SW 1271 (cell line): ENCODE results near the gene SPDYE17.
"Not testable (repeated sequence)": the region's sequence is repeated elsewhere in the genome, so short reads cannot be mapped to it uniquely, and the experiment has no call there.

ENCODE experiments used
- DNase-seq, 2 experiments: peaks; one replicate each; lab custom pipeline; 2025; lab: John Stamatoyannopoulos, UW

SPDYE17 gene, protein sequence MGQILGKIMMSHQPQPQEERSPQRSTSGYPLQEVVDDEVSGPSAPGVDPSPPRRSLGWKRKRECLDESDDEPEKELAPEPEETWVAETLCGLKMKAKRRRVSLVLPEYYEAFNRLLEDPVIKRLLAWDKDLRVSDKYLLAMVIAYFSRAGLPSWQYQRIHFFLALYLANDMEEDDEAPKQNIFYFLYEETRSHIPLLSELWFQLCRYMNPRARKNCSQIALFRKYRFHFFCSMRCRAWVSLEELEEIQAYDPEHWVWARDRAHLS

DNA sequence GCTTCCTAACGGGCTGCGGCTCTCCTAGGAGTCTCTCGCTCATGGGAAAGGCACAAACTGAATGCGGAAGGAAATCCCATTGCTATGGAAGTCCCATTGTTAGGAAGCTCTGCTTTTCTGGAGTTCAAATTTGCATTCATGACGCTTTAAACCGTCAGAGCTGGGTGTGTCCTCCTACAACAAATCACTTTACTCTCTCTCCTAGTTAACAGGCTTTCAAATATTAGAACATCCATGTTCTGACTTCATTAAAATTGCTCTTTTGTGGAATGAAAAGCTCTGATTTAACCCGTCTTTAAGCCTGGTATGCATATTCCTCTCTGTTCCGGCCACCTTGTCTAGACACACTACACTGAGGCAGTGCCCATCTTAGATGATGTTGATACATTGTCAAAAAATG lies at the start of gene SPDYE17:
Gene SPDYE17, minus strand, starts transcription at position 101 of the 400 bp plus-strand sequence. CDS start 1,791 bp downstream, outside the sequence.
- not testable (repeated sequence) for DNase-seq

DNA sequence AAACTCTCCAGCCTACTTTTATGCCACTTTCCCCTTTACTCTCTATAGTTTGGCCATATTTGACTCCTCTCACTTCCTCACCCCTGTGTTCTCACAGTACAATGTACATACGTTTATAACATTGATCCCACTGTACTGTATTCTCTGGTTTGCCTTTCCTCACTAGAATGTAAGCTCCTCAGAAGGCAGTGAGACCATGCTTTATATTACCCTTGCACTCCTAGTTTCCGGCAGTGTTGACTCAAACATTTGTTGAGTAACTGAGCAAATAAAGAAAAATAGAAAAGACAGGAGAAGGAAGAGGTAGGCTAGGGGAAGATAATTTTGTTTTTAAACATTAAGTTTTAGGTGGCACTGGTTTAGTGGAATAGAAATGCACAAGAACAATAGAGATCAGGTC lies 48.1 kb upstream of the SPDYE17 start:
- not testable (repeated sequence) for DNase-seq

DNA sequence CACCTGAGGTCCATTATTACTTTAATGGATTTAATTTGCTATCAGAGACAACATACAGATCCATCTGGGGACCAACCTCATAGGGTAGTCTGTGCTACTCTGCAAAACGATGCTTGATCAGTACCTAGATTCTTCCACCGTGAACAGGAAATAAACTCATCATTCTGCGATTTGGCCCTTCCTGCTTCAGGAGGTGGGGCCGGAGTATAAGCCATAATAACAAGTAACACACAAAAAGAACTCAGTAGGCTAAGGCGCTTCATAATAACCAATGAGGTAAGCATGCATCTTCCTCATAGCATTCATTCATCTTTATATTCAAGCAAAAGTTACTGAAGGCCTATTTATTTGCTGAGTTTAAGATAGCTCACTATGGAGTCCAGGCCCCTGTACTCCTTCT lies 47.5 kb upstream of the SPDYE17 start:
- DNase-seq, result not testable (repeated sequence)

DNA sequence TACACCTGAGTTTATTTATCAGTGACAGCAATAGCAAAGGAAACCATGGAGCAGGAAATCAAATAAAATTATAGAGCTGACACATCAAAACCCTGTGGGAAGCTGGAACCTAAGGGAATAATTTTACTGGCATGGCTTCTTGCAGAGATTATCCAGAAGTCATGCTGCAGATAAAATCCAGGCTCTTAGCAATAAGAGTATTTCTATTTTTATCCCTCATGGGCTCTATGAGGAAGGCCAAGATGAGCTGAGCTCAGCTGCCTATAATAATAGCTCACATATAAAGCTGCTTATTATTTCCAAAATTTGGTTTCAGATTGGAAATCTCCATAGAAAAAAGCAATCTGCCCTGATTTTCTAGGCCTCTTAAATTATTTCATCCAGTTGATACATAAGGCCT lies 47.0 kb upstream of the SPDYE17 start:
- not testable (repeated sequence) for DNase-seq

DNA sequence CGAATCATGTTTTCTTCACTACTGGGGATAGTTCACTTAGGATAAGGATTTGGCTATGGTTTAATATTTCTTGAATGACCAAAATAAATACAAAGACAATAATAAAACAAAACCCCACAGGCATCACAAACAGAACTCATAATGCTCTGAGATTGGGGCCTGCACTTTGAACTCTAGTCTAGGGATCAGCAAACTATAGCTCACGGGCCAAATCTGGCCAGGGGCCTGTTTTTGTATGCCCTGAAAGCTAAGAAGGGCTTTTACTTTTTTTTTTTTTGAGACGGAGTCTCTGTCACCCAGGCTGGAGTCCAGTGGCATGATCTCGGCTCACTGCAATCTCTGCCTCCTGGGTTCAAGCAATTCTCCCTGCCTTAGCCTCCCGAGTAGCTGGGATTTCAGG lies 44.9 kb upstream of the SPDYE17 start:
- not testable (repeated sequence) for DNase-seq

DNA sequence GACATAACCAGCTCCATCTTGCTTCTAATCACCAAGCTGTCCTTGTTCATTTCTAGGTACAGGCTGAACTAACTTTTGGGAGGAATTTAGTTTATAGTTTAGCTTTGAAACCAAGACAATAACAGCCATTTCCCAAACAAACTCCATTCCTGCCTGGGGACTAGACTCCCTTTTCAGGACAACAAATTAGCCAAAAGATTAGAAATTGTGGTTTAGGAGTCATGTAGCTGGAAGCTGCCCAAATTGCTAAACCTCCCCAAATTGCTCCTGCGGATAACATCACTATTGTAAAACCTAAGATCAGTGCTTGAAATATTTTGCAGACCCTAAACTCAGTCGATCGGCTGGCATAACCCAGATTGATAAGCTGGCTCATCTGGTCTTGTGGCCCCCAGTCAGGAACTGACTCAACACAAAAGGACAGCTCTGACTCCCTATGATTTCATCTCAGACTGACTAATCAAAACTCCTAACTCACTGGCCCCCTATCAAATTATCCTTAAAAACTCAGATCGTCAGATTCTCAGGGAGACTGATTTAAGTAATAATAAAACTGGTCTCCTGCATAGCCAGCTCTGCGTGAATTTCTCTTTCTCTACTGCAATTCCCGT lies 42.7 kb upstream of the SPDYE17 start:
- DNase-seq, result not testable (repeated sequence)

DNA sequence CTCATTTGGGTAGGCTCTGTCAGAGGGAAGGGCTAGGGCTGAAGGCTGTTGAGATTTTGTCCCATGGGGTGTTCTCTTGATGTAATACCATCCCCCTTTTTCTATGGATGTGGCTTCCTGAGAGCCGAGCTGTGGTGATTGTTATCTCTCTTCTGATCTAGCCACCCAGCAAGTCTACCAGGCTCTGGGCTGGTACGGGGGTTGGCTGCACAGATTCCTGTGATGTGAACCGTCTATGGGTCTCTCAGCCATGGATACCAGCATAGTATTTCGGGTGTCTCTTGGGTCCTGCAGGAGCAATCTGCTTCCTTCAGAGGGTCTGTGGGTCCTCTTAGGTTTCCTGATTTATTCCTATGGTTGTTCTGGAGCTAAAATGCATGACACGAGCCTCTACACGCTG lies 38.9 kb upstream of the SPDYE17 start:
- DNase-seq, result not testable (repeated sequence)

DNA sequence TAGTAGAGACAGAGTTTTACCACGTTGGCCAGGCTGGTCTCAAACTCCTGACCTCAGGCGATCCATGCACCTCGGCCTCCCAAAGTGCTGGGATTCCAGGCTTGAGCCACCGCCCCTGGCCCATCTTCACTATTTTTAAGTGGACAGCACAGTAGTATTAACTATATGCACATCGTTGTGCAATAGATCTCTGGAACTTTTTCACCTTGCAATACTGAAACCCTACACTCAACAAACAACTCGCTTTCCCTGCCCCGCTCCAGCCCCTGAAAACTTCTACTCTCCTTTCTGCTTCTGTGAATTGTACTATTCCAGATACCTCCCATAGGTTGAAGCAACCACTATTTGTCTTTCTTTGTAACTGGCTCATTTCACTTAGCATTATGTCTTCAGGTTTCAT lies 33.7 kb upstream of the SPDYE17 start:
- not testable (repeated sequence) for DNase-seq

DNA sequence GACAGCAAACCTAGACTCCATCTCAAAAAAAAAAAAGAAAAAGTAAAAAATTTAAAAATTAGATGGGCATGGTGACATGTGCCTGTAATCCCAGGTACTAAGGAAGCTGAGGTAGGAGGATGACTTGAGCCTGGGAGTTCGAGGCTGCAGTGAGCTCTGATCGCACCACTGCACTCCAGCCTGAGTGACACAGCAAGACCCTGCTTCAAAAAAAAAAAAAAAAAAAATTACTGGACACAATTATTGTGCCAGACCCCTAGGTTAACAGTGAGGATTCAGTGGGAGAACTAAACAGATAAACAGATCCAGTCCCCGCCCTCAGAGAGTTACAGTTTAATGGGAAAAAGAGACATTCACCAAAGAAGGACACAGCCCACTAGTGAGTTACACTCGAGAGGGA lies 31.6 kb upstream of the SPDYE17 start:
- DNase-seq, result not testable (repeated sequence)

DNA sequence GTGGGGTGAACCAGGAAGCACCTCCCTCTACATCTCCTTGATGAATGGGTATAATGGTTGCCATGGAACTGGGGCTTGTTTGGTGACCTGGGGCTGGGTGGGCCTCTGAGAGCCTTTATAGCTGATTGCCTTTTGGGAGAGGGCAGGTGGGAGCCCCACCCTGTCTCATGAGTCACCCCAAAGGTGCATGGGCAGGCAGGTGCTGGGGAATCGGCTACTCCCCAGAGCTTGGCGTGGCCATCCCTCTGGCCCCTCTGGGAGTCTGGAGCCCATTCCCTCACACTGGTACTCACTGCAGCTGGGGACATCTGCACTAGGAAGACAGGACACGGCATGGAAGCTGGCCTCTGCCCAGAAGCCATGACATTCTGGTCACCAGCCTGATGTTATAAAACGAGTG lies 30.4 kb upstream of the SPDYE17 start, which contains the start of gene SPDYE18:
Gene SPDYE18, minus strand, starts transcription at position 2 of the 400 bp plus-strand sequence. CDS start 2,046 bp downstream, outside the sequence.
- not testable (repeated sequence) for DNase-seq

DNA sequence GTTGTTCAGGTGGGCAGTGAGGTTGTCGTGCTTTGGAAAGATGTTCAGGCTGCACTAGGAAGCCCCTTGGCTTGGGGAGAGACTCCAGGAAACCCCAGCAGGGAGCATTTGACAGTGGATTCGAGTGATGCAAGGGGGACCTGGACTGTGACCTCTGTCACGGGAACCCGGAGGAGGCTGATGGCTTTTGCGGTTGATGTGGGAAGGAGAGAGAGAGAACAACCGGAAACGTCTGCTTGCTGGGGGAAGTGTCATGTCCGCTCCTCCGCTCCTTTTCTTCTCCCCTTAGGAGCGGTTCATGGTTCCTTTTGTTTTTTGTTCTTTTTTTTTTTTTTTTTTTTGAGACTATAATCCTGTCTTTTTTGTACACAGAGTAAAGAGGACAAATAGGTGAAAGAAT lies 5.8 kb downstream of the SPDYE17 start:
- not testable (repeated sequence) for DNase-seq

DNA sequence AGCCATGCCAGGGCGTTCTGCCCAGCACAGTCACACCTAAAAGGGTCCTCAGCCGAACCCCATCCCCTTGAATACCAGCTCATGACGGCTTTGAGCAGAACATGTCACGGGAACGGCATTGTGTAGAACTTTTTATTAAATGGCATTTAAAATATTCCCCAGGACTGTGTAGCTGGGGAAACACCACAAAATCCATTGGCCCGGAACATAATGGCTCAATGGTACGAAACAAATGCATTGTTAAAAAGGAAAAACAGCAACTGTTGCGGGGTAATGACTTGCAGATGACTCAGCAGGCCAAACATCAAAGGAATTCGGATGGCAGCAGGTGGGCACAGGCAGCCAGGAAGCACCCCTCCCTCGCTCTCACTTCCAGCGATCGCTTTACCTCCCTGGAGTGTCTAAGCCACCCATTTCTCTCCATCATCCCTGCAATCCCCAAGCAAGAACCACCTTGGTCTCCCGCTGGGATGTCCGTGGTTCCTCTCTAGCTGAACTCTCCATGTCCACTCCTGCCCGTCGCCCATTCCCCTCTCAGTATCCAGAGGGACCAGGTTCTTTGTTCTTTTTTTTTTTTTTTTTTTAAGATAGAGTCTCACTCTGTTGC lies 22.0 kb downstream of the SPDYE17 start:
- not testable (repeated sequence) for DNase-seq

DNA sequence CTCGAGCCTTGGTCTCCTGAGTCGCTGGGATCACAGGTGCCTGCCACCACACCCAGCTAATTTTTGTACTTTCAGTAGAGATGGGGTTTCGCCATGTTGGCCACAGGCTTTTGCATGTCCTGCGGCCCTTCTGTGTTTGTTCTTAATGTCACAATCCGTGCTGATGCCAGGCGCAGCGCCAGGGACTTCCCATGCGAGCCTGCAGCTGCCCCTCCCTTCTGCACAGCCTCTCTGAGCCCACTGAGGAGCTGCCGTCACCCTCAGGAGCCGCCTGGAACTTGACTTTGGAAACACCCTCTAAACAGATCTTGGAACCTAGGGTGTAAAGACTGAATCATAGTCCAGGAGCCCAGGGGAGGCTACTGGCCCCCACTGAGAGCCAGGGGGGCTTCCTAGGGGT lies 24.2 kb downstream of the SPDYE17 start:
- DNase-seq, result not testable (repeated sequence)

DNA sequence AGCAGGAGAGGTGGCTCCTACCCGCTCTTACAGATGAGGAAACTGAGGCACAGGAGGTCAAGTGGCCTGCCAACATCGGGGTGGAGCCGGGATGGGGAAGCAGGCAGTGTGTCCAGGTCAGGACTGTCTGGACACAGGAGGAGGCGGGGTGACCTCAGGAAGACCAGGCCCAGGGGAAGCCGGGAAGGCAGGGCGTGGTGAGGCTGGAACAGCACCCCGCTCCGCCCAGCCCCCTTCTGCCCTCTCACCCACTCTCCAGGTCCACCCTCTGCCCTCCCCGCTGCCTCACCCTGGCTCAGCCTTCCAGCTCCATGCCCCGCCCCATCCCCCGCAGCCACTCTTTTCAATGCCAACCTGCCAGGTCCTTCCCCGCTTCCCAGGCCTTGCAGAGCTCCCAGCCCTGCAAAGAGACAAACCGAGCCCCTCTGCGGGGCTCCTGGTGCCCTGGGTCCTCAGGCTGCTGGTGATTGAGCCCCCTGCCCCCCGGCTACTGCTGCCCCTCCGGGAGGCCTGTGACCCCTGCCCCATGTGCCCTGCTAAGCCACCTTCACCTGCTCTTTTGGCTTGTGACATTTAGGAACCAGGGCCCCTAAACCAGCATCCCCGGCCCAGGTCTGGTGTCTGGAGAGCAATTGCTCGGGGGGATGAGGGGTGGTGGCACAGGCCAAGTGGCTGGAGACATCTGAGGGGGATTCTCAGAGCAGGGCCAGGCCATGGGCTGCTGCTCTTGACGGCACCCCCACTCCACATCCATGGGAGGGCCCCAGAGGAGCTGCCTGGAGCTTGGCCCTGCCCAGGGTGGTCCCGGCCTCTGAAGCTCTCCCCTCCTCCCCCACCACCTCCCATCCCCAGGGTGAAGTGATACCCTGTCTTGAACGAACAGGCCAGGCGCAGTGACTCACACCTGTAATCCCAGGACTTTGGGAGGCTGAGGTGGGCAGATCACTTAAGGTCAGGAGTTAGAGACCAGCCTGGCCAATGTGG lies 25.7 kb downstream of the SPDYE17 start:
- DNase-seq, result not testable (repeated sequence)

DNA sequence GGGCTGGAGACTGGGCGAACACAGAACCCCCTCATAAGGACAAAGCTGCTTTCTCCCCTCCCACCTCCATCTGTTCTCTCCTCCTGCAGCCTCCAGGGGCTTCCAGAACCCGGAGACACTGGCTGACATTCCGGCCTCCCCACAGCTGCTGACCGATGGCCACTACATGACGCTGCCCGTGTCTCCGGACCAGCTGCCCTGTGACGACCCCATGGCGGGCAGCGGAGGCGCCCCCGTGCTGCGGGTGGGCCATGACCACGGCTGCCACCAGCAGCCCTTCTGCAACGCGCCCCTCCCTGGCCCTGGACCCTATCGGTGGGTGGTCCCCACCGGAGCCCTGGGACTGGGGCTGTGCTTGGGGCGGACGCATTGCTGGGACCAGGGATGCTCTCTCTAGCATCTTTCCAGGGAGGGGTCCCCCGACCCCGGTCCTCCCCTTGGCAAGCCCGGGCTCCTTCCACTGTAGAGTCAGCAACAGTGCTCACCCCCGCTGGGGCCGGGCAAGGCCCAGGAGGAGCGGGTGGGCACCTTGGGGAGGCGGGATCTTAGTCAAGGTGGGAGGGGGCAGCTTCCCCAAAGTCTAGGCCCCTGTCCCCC lies 26.6 kb downstream of the SPDYE17 start:
- DNase-seq, result not testable (repeated sequence)

DNA sequence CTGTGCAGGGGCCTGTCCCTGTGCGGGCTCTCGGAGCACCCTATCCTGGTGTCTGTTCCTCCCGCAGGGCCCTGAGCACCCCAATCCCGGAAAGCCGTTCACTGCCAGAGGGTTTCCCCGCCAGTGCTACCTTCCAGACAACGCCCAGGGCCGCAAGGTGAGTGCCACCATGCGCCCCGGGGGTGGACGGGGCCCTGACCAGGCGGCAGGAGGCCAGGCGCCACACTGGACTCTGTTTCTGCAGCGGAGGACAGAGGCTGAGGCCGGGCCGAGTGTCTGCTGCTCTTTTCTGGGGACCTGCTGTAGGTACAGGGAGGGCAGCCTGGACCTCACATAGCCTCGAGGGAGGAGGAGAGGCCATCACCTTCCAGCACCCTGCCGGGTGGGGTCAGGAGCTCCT lies 28.0 kb downstream of the SPDYE17 start:
- not testable (repeated sequence) for DNase-seq

DNA sequence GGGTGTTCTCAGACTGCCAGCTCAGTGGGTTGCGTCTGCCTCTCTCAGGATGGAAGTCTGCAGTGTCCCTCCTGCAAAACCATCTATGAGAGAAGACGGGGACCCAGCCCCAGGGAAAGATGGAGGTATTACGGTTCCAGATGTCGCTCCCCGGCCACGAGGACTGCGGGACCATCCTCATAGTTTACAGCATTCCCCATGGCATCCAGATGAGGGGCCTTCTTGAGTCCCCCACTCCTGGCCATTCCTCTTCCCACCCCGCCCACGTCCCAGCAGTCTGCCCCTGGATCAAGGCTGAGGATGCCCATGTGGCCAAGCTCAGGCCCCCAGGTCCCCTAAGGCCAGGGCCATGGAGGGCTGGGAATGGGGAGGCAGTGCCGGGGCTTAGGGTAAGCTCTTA lies 28.9 kb downstream of the SPDYE17 start:
- not testable (repeated sequence) for DNase-seq

DNA sequence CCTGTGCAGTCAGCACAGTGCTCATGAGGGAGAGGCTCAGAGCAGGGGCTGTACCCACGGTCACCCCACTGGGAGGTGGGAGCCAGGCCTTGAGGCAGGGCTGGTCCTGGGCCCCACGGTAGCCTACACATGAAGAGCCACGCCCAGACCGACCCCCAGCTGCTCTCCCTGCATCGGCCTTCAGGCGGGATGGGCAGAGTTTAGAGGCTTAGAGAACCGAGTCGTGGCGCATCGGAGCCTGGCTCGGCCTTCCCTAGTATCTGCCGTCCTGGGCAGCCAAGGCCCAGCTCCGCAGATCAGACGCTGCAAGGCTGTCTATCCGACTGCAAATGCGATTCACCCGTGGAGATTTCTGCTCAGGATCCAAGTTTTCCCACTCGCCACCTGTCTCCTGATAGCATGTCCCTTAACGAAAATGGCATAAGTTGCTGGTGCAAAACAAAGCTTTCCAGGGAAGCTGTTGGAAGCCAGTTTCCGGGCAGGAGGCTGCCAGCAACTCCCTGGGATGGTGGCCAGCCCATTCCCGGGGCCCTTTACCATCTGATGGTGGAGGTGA lies 29.4 kb downstream of the SPDYE17 start:
- not testable (repeated sequence) for DNase-seq

DNA sequence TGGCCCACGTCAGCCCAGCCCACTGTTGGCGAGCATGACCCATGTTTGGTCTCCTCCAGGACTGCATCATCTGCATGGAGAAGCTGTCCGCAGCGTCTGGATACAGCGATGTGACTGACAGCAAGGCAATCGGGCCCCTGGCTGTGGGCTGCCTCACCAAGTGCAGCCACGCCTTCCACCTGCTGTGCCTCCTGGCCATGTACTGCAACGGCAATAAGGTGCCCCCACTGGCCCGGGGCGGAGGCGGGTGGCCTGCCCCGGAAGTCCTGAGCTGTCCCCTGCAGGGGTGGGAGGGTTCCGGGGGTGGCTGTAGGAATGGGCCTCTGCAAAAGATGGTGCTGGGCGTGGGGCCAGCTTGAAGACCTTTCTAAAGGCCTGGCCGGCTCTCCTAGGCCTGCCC lies 30.1 kb downstream of the SPDYE17 start:
- not testable (repeated sequence) for DNase-seq

DNA sequence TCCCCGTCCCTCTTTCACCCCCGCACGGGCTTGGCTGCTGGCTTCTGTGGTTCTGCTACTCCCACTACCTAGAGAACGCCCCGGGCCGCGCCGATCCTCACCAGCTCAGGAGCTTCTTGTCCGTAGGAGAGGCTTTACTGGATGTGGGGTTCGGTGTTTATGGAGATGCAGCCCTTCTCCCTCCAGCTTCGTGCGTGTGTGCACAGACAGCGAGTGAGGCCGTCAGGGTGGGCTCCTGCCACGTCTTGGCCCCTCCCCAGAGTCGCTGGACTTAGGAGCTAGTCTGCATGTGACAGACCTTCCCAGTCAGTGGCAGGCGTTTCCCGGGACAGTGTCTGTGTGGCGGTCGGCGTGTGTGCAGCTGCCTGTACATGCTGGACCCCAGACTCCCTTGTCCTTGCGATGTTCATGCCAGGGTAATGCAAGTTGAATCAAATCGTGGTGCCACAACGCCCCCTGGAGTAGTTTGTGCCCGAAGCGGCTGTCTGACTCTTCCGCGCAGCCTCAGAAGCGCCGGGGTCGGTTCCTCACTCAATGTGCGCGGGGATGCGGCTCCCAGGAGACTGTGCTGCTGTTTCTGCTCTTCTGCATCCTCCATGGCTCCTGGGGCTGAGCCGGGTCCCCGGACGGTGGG lies 32.6 kb downstream of the SPDYE17 start:
- DNase-seq, result not testable (repeated sequence)
